Kidney (tissue), 14 donors: ENCODE measurements around the gene CDR2L. TPM values are rescaled to one million over a fixed set of nuclear protein-coding genes. Genes with fewer than 3 reads are reported as not detected.

ENCODE experiments used
- DNase-seq, 5 donors: peaks; one replicate each; pipeline ENCODE4 v3.0.0-alpha.2; 2013 to 2020
- FAIRE-seq: peaks from 2 replicates; lab custom pipeline; 2012; peaks lifted over from hg19 to GRCh38; lab: Jason Lieb, UNC
- H3K27ac ChIP-seq, 2 donors: one replicate each; pipeline ENCODE4 v1.7.0; 2013; ENCODE audit warnings: low read depth in 2 of 2, low read length in 2 of 2, inconsistent platforms in 1 of 2
- H3K27me3 ChIP-seq: one replicate; pipeline ENCODE4 v1.7.1; 2013; ENCODE audit warnings: low read length, inconsistent platforms; ENCODE audit not compliant: control insufficient read depth, insufficient read depth
- H3K36me3 ChIP-seq, 3 donors: one replicate each; pipeline versions ENCODE4 v1.7.0 to v1.7.1; 2013; ENCODE audit warnings: low read length in 3 of 3, control low read depth in 1 of 3, inconsistent platforms in 1 of 3; ENCODE audit not compliant: insufficient read depth in 3 of 3, control insufficient read depth in 2 of 3
- H3K4me1 ChIP-seq, 3 donors: one replicate each; pipeline versions ENCODE4 v1.7.0 to v1.7.1; 2013; ENCODE audit warnings: low read length in 3 of 3, inconsistent platforms in 1 of 3, low read depth in 1 of 3; ENCODE audit not compliant: control insufficient read depth in 2 of 3, insufficient read depth in 2 of 3
- H3K4me3 ChIP-seq, 3 donors: one replicate each; pipeline versions ENCODE4 v1.7.0 to v1.8.1; 2013; ENCODE audit warnings: low read length in 3 of 3, control low read depth in 1 of 3, inconsistent platforms in 1 of 3
- H3K9ac ChIP-seq, 3 donors: one replicate each; pipeline versions ENCODE4 v1.7.0 to v1.7.1; 2013; ENCODE audit warnings: low read length in 3 of 3, control low read depth in 1 of 3, inconsistent platforms in 1 of 3
- H3K9me3 ChIP-seq, 3 donors: one replicate each; pipeline versions ENCODE4 v1.7.0 to v1.7.1; 2013; ENCODE audit warnings: low read length in 3 of 3, control low read depth in 1 of 3, inconsistent platforms in 1 of 3; ENCODE audit not compliant: control insufficient read depth in 2 of 3, insufficient read depth in 1 of 3
- intact Hi-C: fragments of 100-400 bp; cut with DNase I; formaldehyde crosslinking; loops from one replicate; pipeline ENCODE4 v1.11.1; 2022
- polyA plus RNA-seq: library from polyadenylated mRNA; stranded (reverse); fragments of 350-450 nt; fragmentation: Illumina TruSeq; extraction: RNeasy Lipid Tissue Mini Kit (QIAGEN cat#74804); gene quantifications from one replicate; pipeline ENCODE4 v1.2.3, GENCODE V29; 2014; ENCODE audit warnings: low read depth, low replicate concordance; ENCODE audit not compliant: insufficient read depth
- total RNA-seq: library from RNA; stranded (reverse); fragmentation: NEBNext Ultra II Directional; extraction: Animal tissue kit (Norgen Biotek cat#: 25700); gene quantifications from one replicate; pipeline ENCODE4 v1.2.1, GENCODE V29; 2021
- TF ChIP-seq, protein P1 (sequence below): IDR thresholded peaks from 3 replicates; pipeline ENCODE4 v1.5.1; 2012; ENCODE audit warnings: mild to moderate bottlenecking, moderate library complexity, borderline replicate concordance; ENCODE audit not compliant: insufficient read depth; ENCODE audit errors: extremely low read depth
- donor health status: control.
- donor health status: control.
- donor health status: control.
- donor health status: control.
- donor health status: control.
- donor health status: DM: yes; HTN: yes; CAD: no.
- donor health status: Normal renal cell carcinoma (clear cell type).

The CDR2L gene
- total and polyA plus RNA-seq, 2 donors from 2014 or later, result 12.5 to 29.3 TPM

- no peaks in the 10 kb centered on the region for H3K27me3 ChIP-seq
These were observed 19.2 kb downstream of the CDR2L start for GRCh38 chr17:75006653-75007052.

DNA sequence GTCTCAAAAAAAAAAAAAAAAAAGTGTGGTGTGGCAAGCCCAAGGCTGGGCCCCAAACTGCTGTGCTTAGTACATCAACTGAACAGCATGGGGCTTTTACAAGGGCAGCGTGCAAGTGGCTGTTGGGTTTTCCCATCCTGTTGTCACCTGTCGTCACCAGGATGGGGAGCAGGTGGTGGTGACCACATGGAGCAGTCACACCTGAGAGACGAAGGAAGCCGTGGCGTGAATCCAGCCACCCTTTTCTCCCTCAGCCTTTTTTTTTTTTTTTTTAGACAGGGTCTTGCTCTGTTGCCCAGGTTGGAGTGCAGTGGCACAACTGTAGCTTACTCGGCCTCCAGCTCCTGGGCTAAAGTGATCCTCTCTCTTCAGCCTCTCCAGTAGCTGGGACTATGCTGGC lies 20.9 kb downstream of the CDR2L start:
- intact Hi-C loops, result no loop called here
- Histone ChIP-seq H3K9me3 (no peaks in the 10 kb centered on the region), H3K27ac (no peak overlapping the region), H3K4me3 (no peak overlapping the region), H3K4me1 (peaks cover under 1 to 13% (median 4%) of the 10 kb centered on the region in 3 donors), H3K36me3 (no peaks in the 10 kb centered on the region), H3K27me3 (no peaks in the 10 kb centered on the region), H3K9ac (no peak overlapping the region)
- no peak for FAIRE-seq
- DNase-seq, result no peak
- TF ChIP-seq, protein P1, sequence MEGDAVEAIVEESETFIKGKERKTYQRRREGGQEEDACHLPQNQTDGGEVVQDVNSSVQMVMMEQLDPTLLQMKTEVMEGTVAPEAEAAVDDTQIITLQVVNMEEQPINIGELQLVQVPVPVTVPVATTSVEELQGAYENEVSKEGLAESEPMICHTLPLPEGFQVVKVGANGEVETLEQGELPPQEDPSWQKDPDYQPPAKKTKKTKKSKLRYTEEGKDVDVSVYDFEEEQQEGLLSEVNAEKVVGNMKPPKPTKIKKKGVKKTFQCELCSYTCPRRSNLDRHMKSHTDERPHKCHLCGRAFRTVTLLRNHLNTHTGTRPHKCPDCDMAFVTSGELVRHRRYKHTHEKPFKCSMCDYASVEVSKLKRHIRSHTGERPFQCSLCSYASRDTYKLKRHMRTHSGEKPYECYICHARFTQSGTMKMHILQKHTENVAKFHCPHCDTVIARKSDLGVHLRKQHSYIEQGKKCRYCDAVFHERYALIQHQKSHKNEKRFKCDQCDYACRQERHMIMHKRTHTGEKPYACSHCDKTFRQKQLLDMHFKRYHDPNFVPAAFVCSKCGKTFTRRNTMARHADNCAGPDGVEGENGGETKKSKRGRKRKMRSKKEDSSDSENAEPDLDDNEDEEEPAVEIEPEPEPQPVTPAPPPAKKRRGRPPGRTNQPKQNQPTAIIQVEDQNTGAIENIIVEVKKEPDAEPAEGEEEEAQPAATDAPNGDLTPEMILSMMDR, result no peak

More at GRCh38 chr17:75006653-75007052, 19.2 kb downstream of the CDR2L start:
- H3K9me3 ChIP-seq, result no peaks in the 10 kb centered on the region
- FAIRE-seq, result no peak
- H3K4me3 ChIP-seq, result no peak overlapping the region
- H3K4me1 ChIP-seq, result peaks cover 0 to 4% (median 0%) of the 10 kb centered on the region in 3 donors
- TF ChIP-seq, protein P1, result no peak
- H3K27ac ChIP-seq, result no peak overlapping the region
- peaks cover 0 to 4% (median 1%) of the 10 kb centered on the region in 3 donors for H3K36me3 ChIP-seq
- H3K9ac ChIP-seq, result no peak overlapping the region
- no peak for DNase-seq
- intact Hi-C loops, result no loop called here

- Histone ChIP-seq H3K36me3 (no peaks in the 10 kb centered on the region), H3K9ac (no peak overlapping the region), H3K4me3 (no peak overlapping the region), H3K27me3 (no peaks in the 10 kb centered on the region), H3K9me3 (no peaks in the 10 kb centered on the region), H3K27ac (no peak overlapping the region), H3K4me1 (peaks cover 4 to 16% (median 9%) of the 10 kb centered on the region in 3 donors)
- intact Hi-C loops, result no loop called here
- DNase-seq (no peak), FAIRE-seq (no peak)
- TF ChIP-seq, protein P1, result no peak
These were observed 21.8 kb downstream of the CDR2L start for GRCh38 chr17:75009139-75009724.
